ENCODE results near the gene S100A13. TPM values are rescaled to one million over a fixed set of nuclear protein-coding genes. Genes with fewer than 3 reads are reported as not detected.

Gene S100A13
- total and polyA plus RNA-seq, 10 of the 15 experiments (the other 5 are each of a cell fraction or from before 2014, with no cell fraction given), result 5.7 to 30.9 (median 9.1) TPM

- FAIRE-seq (no peak), DNase-seq (ENCODE audit: low read depth, low spot score) (no peak), ATAC-seq (no peak; the same call in 2 of the 3 replicates)
- in situ Hi-C loops (cut with MboI) (no loop called here), intact Hi-C loops (cut with micrococcal nuclease; ENCODE audit: unreplicated experiment) (loop anchor here (5.0 kb wide), 1 partner anchor 99 kb away; the partner anchor contains the start of gene ILF2)
- RAD21 ChIA-PET (ENCODE audit: unreplicated experiment), result interaction anchor here (0.8 to 5.2 kb wide), 19 partner anchors 10 to 413 kb away, joined by 3 to 60 read pairs (median 8); partner anchors contain the start of genes CHTOP, RAB13, S100A1 and S100A13
- CTCF ChIA-PET, result interaction anchor here (0.7 to 7.5 kb wide), 37 partner anchors 8 to 413 kb away, joined by 3 to 216 read pairs (median 8); partner anchors contain the start of genes CHTOP, CREB3L4, ILF2 and JTB
- no TSS peak for BruUV-seq (replicated peaks)
- no peak overlapping the region for H3K9ac ChIP-seq (ENCODE audit: control insufficient read depth, insufficient read depth, low read length)
- no peak for TF ChIP-seq CBX3 (IDR thresholded peaks at IDR 0.05; ENCODE audit: borderline replicate concordance, low read depth)
- TF ChIP-seq RUNX3 (IDR thresholded peaks at IDR 0.05; ENCODE audit: low read length), result no peak
- TF ChIP-seq FOXM1 (IDR thresholded peaks at IDR 0.05; ENCODE audit: low read depth, low read length), result no peak
- TF ChIP-seq, protein P1, sequence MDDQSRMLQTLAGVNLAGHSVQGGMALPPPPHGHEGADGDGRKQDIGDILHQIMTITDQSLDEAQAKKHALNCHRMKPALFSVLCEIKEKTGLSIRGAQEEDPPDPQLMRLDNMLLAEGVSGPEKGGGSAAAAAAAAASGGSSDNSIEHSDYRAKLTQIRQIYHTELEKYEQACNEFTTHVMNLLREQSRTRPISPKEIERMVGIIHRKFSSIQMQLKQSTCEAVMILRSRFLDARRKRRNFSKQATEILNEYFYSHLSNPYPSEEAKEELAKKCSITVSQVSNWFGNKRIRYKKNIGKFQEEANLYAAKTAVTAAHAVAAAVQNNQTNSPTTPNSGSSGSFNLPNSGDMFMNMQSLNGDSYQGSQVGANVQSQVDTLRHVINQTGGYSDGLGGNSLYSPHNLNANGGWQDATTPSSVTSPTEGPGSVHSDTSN (IDR thresholded peaks at IDR 0.05; ENCODE audit: insufficient replicate concordance, low read depth, low read length), result no peak
- TF ChIP-seq PKNOX1 (IDR thresholded peaks at IDR 0.05), result no peak
- TF ChIP-seq FOXK2 (IDR thresholded peaks at IDR 0.05), result no peak
- no peaks in the 10 kb centered on the region for H3K79me2 ChIP-seq (ENCODE audit: control insufficient read depth, insufficient read depth, low read length)
- no peak overlapping the region for H3K4me2 ChIP-seq (ENCODE audit: control insufficient read depth, insufficient read depth)
- no peaks in the 10 kb centered on the region for H4K20me1 ChIP-seq (ENCODE audit: control insufficient read depth, insufficient read depth)
- H3K9me3 ChIP-seq (replicated peaks; ENCODE audit: control insufficient read depth, insufficient read depth, low read length), result no peaks in the 10 kb centered on the region
- no peaks in the 10 kb centered on the region for H3K27me3 ChIP-seq (replicated peaks in 1 of 2; ENCODE audit: control insufficient read depth in 2 of 2, insufficient read depth in 2 of 2, low read length in 1 of 2)
- H3K4me3 ChIP-seq, result no peak overlapping the region
- peaks cover 8% of the 10 kb centered on the region for H3K4me1 ChIP-seq (ENCODE audit: control insufficient read depth, insufficient read depth, low read length)
- no peak overlapping the region for H2AFZ ChIP-seq (ENCODE audit: control insufficient read depth, low read depth, low read length)
- no peaks in the 10 kb centered on the region for H3K36me3 ChIP-seq (ENCODE audit: control insufficient read depth in 2 of 2, insufficient read depth in 2 of 2, low read length in 1 of 2)
- 64% methylated on average over 3 of the region's 3 CpGs for whole genome bisulfite sequencing (ENCODE audit: insufficient coverage, insufficient replicate concordance, low lambda C conversion rate, missing lambda C conversion rate)
- H3K27ac ChIP-seq (ENCODE audit: control insufficient read depth, insufficient read depth), result no peak overlapping the region
- SMC1A ChIA-PET (ENCODE audit: uncharacterized antibody, unreplicated experiment), result interaction anchor here (0.7 to 4.0 kb wide), 26 partner anchors 8 to 405 kb away, joined by 3 to 36 read pairs (median 6); partner anchors contain the start of genes CHTOP, ILF2, S100A1 and S100A13
- POLR2A ChIA-PET, result interaction anchor here (1.0 to 1.8 kb wide), 4 partner anchors 38 to 99 kb away, joined by 3 to 11 read pairs (median 6); partner anchors contain the start of genes CHTOP and S100A6
Measured at GRCh38 chr1:153573351-153573750, 54.0 kb downstream of the S100A13 start.
